Measurements from ENCODE around the gene TAC3. TPM values are rescaled to one million over a fixed set of nuclear protein-coding genes. Genes with fewer than 3 reads are reported as not detected.

Gene TAC3
- total and polyA plus RNA-seq, 2 of the 4 experiments (the other 2 are of a cell fraction): 0.94 TPM; not detected in 1

- TF ChIP-seq RFX5 (IDR thresholded peaks at IDR 0.05; ENCODE audit: low read depth, low read length): no peak
Measured at GRCh38 chr12:57012600-57013465, 3.5 kb downstream of the TAC3 start (continued).

DNA sequence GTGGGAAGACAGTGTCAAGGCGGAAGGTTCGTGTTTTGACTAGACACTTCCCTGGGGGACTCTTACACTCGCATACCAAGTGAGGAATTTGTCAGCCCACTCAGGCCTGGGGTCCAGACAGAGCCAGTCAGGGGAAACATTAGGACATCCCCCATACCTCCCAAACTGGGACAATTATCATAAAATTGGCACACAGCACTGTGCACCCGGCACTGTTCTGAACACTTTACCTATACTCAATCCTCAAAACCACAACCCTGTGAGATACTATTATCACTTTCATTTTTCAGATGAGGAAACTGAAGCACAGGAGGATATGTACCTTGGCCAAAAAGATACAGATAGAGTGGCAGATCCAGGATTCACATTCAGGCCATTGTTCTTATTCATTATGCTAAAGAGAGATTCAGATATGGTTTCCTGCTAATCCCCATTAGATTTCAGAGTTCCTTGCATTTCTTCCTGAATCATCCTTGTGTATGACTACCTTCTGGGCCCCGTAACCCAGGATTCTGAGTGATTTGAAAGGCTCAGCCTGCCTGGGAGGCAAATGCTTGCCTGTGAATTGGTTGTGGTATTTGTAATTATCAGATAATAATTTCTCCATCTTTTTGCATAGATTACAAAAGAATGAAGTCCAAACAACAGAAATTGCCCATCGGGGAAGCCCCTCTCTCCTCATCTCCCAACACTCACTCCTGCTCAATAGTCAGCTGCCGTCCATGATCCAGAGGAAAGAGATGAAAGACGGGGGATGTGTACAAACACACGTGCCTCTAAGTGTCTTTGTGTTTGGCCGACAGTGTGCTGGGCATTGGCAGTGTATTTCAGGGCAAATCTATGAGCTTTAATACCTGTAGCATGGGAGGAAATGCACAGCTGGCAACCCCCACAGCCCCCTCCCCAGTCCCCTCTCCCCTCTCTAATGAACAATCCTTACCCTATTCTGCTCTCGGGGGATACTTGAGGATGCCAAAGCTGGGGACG lies 4.6 kb downstream of the TAC3 start:
- Histone ChIP-seq H2AK9ac (replicated peaks; ENCODE audit: low read depth, low read length, poor library complexity) (no peak overlapping the region), H2AK5ac (ENCODE audit: low read depth, low read length) (no peak overlapping the region), H3K36me3 (ENCODE audit: control insufficient read depth, insufficient read depth, low read length) (no peaks in the 10 kb centered on the region), H4K91ac (ENCODE audit: insufficient read depth, low read depth, low read length) (no peak overlapping the region), H3K27ac (ENCODE audit: insufficient read depth, low read length) (no peak overlapping the region), H2BK5ac (ENCODE audit: low read depth, low read length, poor library complexity, severe bottlenecking) (no peak overlapping the region), H4K5ac (ENCODE audit: low read depth, low read length) (no peak overlapping the region), H3K79me1 (ENCODE audit: low read depth in 1 of 2, low read length in 2 of 2) (peaks cover 0 to 3% of the 10 kb centered on the region in 2 experiments; a peak in 1 of 4 replicates), H3K23ac (ENCODE audit: low read depth, low read length) (no peak overlapping the region), H3K9ac (ENCODE audit: low read depth, low read length) (no peak overlapping the region), H3K14ac (replicated peaks; ENCODE audit: low read depth, low read length) (no peak overlapping the region), H3K4ac (ENCODE audit: low read depth, low read length) (no peak overlapping the region), H3K56ac (ENCODE audit: extremely low read depth, insufficient read depth, low read length) (no peak overlapping the region), H4K8ac (ENCODE audit: low read depth in 2 of 2, low read length in 2 of 2) (no peak overlapping the region), H3K9me3 (ENCODE audit: control insufficient read depth, insufficient read depth, low read length) (no peaks in the 10 kb centered on the region), H2BK20ac (ENCODE audit: low read depth, low read length) (no peak overlapping the region), H4K20me1 (ENCODE audit: insufficient read depth, low read length) (no peaks in the 10 kb centered on the region), H3K9me1 (ENCODE audit: insufficient read depth, low read length) (no peaks in the 10 kb centered on the region), H3K4me1 (ENCODE audit: control insufficient read depth, insufficient read depth, low read length) (peaks cover 6% of the 10 kb centered on the region), H3K4me3 (ENCODE audit: insufficient read depth, low read depth, low read length) (no peak overlapping the region), H3K27me3 (ENCODE audit: control insufficient read depth, insufficient read depth, low read length) (peaks cover 41% of the 10 kb centered on the region), H3K4me2 (ENCODE audit: low read depth, low read length) (no peak overlapping the region), H2BK15ac (ENCODE audit: low read depth, low read length) (no peak overlapping the region), H2BK120ac (ENCODE audit: low read depth, low read length) (no peak overlapping the region), H2AFZ (replicated peaks; ENCODE audit: low read length, poor library complexity) (no peak overlapping the region), H3K18ac (ENCODE audit: low read depth, low read length) (no peak overlapping the region)
- ATAC-seq (ENCODE audit: low read depth): no peak
- WGBS, 2 experiments (ENCODE audit: extremely low coverage in 2 of 2, insufficient read length in 1 of 2): 33% methylated on average over 1 of the region's 12 CpGs; no CpG with 5 or more reads in 1 of the 2 experiments
- no peak for DNase-seq
- dilution Hi-C loops (cut with HindIII; ENCODE audit: low sequenced_read_pairs, unreplicated experiment): no loop called here
- TF ChIP-seq CEBPB (IDR thresholded peaks at IDR 0.05; ENCODE audit: low read depth, low read length): no peak
- no peak for TF ChIP-seq CTCF (conservative IDR thresholded peaks at IDR 0.05; ENCODE audit: low read depth, low read length)
- TF ChIP-seq MAZ (IDR thresholded peaks at IDR 0.05; ENCODE audit: borderline replicate concordance, low read depth, low read length): no peak
- TF ChIP-seq MAFK (IDR thresholded peaks at IDR 0.05; ENCODE audit: low read depth, low read length): no peak
- TF ChIP-seq NFE2L2 (IDR thresholded peaks at IDR 0.05; ENCODE audit: low read depth, low read length): no peak
- no peak for TF ChIP-seq RFX5 (IDR thresholded peaks at IDR 0.05; ENCODE audit: low read depth, low read length)
- TF ChIP-seq RCOR1 (IDR thresholded peaks at IDR 0.05; ENCODE audit: insufficient replicate concordance, low read length): no peak
- TF ChIP-seq SMC3 (IDR thresholded peaks at IDR 0.05; ENCODE audit: low read depth, low read length): no peak
- ChIA-PET CTCF (interaction anchor here (0.6 to 0.9 kb wide), 2 partner anchors 49 kb away, joined by 3 to 10 read pairs; no protein-coding TSS in a partner anchor), POLR2A (ENCODE audit: unreplicated experiment) (no interaction called here)
- in situ Hi-C loops (cut with MboI; ENCODE audit: low sequenced_read_pairs): no loop called here
- intact Hi-C loops (cut with micrococcal nuclease): no loop called here
- no TSS peak for BruUV-seq (replicated peaks)
